HL-60 (cell line): ENCODE results near the gene INSYN1.

Experiments
- CTCF ChIP-seq: IDR thresholded peaks from one replicate; pipeline ENCODE4 v1.5.1; 2011; ENCODE audit warnings: low read length, control low read depth, inconsistent platforms; ENCODE audit not compliant: insufficient read depth
- GABPA ChIP-seq: IDR thresholded peaks from 2 replicates; pipeline ENCODE4 v1.6.1; 2012; ENCODE audit warnings: low read depth
- POLR2AphosphoS5 ChIP-seq: IDR thresholded peaks from 2 replicates; pipeline ENCODE4 v1.6.1; 2012; ENCODE audit warnings: low read depth
- REST ChIP-seq: IDR thresholded peaks from 2 replicates; pipeline ENCODE4 v1.6.1; 2012; ENCODE audit warnings: low read depth; ENCODE audit not compliant: insufficient replicate concordance

GRCh38 chr15:73796331-73796831, 43.2 kb upstream of the INSYN1 start:
- TF ChIP-seq CTCF (no peak), POLR2AphosphoS5 (no peak), REST (no peak), GABPA (no peak)
